Duodenal mucosa (tissue), 2 donors: ENCODE measurements around the gene IFNGR2.
"Not testable (repeated sequence)": the region's sequence is repeated elsewhere in the genome, so short reads cannot be mapped to it uniquely, and the experiment has no call there.

Source experiments
- H3K27ac ChIP-seq: one replicate; pipeline ENCODE4 v1.7.0; 2013; ENCODE audit warnings: low read depth, low read length
- H3K27me3 ChIP-seq, 2 donors: one replicate each; pipeline ENCODE4 v1.7.0; 2013; ENCODE audit warnings: low read length in 2 of 2, control low read depth in 1 of 2; ENCODE audit not compliant: insufficient read depth in 2 of 2, control insufficient read depth in 1 of 2
- H3K36me3 ChIP-seq, 2 donors: one replicate each; pipeline ENCODE4 v1.7.0; 2013; ENCODE audit warnings: low read length in 2 of 2, control low read depth in 1 of 2; ENCODE audit not compliant: insufficient read depth in 2 of 2, control insufficient read depth in 1 of 2
- H3K4me1 ChIP-seq, 2 donors: one replicate each; pipeline ENCODE4 v1.7.0; 2013; ENCODE audit warnings: low read length in 2 of 2, control low read depth in 1 of 2; ENCODE audit not compliant: insufficient read depth in 2 of 2, control insufficient read depth in 1 of 2
- H3K4me3 ChIP-seq, 2 donors: one replicate each; pipeline ENCODE4 v1.7.0; 2013; ENCODE audit warnings: low read length in 2 of 2, low read depth in 1 of 2
- H3K9ac ChIP-seq, 2 donors: one replicate each; pipeline ENCODE4 v1.7.0; 2013; ENCODE audit warnings: low read length in 2 of 2, low read depth in 1 of 2
- H3K9me3 ChIP-seq, 2 donors: one replicate each; pipeline ENCODE4 v1.7.0; 2013; ENCODE audit warnings: low read length in 2 of 2, control low read depth in 1 of 2; ENCODE audit not compliant: control insufficient read depth in 1 of 2

IFNGR2 gene

GRCh38 chr21:33449616-33450015 is 46.4 kb downstream of the IFNGR2 start:
- Histone ChIP-seq H3K27me3 (no peaks in the 10 kb centered on the region), H3K9ac (no peak overlapping the region), H3K4me3 (no peak overlapping the region), H3K4me1 (peaks cover 8 to 20% of the 10 kb centered on the region in 2 donors), H3K27ac (no peak overlapping the region), H3K9me3 (no peaks in the 10 kb centered on the region), H3K36me3 (peaks cover 0 to 12% of the 10 kb centered on the region in 2 donors)

- Histone ChIP-seq H3K27ac (peak overlapping the region; percentile 41), H3K36me3 (peaks cover 0 to 15% of the 10 kb centered on the region in 2 donors), H3K4me3 (no peak overlapping the region), H3K27me3 (no peaks in the 10 kb centered on the region), H3K9ac (peak overlapping the region in 1 of 2 donors; percentile 3), H3K4me1 (peaks cover 8 to 26% of the 10 kb centered on the region in 2 donors), H3K9me3 (no peaks in the 10 kb centered on the region)
Measured at GRCh38 chr21:33451634-33452071, 48.4 kb downstream of the IFNGR2 start.

- Histone ChIP-seq H3K9me3 (no peaks in the 10 kb centered on the region), H3K4me1 (peaks cover 8 to 26% of the 10 kb centered on the region in 2 donors), H3K9ac (peak overlapping the region in 1 of 2 donors; percentile 3), H3K4me3 (no peak overlapping the region), H3K27ac (peak overlapping the region; percentile 41), H3K27me3 (no peaks in the 10 kb centered on the region), H3K36me3 (peaks cover 0 to 15% of the 10 kb centered on the region in 2 donors)
Measured at GRCh38 chr21:33452362-33452761, 49.1 kb downstream of the IFNGR2 start.

DNA sequence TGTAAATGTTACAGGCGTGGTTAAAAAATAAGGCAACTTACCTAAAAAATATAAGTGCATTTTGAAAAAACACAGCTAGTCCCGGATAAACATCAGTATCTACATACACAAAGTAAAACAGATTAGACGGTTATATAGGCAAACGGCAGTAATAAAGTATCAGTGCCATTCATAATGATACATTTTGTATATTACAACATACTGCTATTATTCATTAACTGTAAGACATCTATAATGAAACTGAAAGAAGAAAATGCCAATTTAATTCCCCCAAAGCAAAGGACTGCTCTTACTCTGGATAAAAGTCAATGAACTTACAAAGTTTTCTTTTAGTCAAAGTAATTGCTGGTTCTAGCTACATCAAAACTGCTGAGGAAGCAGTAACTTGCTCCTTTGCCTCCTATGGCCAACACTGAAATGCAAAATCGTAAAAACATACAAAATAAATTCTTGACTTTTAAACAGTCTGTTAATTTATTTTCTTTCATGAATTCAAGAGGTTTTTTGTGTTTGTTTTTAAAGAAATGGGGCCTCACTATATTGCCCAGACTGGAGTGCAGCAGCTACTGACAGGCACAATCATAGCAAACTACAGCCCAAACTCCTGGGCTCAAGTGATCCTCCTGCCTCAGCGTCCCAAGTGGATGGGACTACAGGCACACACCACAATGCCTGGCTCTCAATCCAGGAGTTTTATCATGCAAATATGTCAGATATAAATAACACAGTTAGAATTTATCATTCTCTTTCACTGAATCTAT is 52.7 kb downstream of the IFNGR2 start:
- H3K4me3 ChIP-seq = no peak overlapping the region
- H3K36me3 ChIP-seq = peaks cover 6 to 21% of the 10 kb centered on the region in 2 donors
- no peaks in the 10 kb centered on the region for H3K27me3 ChIP-seq
- peak overlapping the region; percentile 1 for H3K27ac ChIP-seq
- peak overlapping the region in 1 of 2 donors; percentile 5 for H3K9ac ChIP-seq
- peaks cover 8 to 23% of the 10 kb centered on the region in 2 donors for H3K4me1 ChIP-seq
- H3K9me3 ChIP-seq = no peaks in the 10 kb centered on the region

DNA sequence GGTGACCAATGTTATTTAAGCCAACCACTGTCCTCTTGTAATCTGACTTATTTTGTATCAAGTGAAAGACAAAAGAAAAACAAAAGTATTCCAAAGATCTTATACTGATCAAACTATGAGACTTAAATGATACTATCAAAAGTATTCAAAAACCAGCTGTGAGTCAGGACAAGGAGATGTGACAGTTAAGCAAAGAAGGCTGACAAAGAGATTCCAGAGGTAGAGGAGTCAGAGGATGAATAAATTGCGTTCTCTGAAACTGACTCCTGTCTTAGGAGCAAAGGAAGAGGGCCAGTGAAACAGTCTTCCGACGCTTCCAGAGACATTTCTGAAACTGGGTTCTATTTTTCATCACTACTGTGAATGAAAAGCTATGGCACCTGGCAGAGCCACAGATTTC is 55.6 kb downstream of the IFNGR2 start:
- H3K9ac ChIP-seq = no peak overlapping the region
- H3K27ac ChIP-seq = no peak overlapping the region
- peaks cover 6 to 31% of the 10 kb centered on the region in 2 donors for H3K36me3 ChIP-seq
- no peaks in the 10 kb centered on the region for H3K27me3 ChIP-seq
- no peak overlapping the region for H3K4me3 ChIP-seq
- H3K9me3 ChIP-seq = no peaks in the 10 kb centered on the region
- H3K4me1 ChIP-seq = peaks cover 0 to 5% of the 10 kb centered on the region in 2 donors

DNA sequence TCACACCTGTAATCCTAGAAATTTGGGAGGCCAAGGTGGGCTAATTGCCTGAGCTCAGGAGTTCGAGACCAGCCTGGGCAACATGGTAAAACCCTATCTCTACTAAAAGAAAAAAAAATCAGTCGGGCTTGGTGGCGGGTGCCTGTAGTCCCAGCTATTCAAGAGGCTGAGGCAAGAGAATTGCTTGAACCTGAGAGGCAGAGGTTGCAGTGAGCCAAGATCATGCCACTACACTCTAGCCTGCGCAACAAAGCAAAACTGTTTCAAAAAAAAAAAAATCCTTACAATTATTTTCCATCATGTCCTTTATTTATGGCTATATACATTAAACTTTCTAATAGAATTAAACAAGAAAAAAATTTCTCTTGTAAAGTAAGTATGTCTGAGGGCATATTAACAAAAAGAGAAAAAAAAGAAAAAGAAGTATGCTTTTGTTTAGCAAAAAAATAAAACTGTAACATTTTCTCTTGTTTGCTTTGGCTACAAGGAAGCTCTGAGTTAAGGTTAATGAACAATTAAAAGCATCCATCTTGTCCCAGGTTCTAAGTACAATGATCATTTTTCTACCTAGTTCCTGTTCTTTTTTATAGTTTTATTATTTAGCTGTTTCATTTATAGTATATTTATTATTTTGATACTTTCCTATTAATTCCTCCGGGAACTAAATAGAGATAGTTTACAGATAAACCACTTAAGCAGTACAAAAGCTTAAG is 58.5 kb downstream of the IFNGR2 start:
- H3K27ac ChIP-seq = no peak overlapping the region
- no peaks in the 10 kb centered on the region for H3K27me3 ChIP-seq
- H3K4me1 ChIP-seq = no peaks in the 10 kb centered on the region
- H3K4me3 ChIP-seq = no peak overlapping the region
- H3K9me3 ChIP-seq = no peaks in the 10 kb centered on the region
- H3K9ac ChIP-seq = no peak overlapping the region
- peaks cover 6 to 42% of the 10 kb centered on the region in 2 donors for H3K36me3 ChIP-seq

DNA sequence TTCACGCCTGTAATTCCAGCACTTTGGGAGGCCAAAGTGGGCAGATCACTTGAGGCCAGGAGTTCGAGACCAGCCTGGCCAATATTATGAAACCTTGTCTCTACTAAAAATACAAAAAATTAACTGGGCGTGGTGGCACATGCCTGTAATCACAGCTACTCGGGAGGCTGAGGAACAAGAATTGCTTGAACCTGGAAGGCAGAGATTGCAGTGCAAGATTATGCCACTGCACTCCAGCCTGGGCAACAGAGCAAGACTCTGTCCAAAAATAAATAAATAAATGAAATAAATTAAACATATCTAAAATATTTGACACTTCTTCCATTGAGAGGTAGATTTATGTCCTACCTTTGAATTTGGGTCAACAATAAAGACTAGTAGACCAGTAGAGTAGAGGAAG is 66.0 kb downstream of the IFNGR2 start:
- not testable (repeated sequence) for H3K4me1 ChIP-seq, H3K27ac ChIP-seq, H3K9me3 ChIP-seq, H3K4me3 ChIP-seq, H3K27me3 ChIP-seq, H3K9ac ChIP-seq
- peaks cover 0 to 13% of the 10 kb centered on the region in 2 donors for H3K36me3 ChIP-seq

DNA sequence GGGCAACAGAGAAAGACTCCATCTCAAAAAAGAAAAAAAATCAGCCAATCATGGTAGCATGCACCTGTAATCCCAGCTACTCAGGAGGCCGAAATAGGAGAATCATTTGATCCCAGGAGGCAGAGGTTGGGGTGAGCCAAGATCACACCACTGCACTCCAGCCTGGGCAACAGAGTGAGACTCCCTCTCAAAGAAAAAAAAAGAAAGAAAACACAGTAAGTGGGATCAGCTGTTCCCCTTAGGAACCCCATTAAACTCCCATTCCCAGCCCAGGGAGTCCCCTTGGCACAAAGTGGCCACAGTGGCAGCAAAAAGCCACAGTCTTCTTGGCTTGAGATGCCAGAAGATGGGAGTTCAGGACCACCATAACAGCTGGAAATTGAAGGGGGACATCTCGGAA is 67.5 kb downstream of the IFNGR2 start:
- H3K36me3 ChIP-seq = peaks cover 0 to 7% of the 10 kb centered on the region in 2 donors
- no peaks in the 10 kb centered on the region for H3K27me3 ChIP-seq
- H3K9ac ChIP-seq = no peak overlapping the region
- no peaks in the 10 kb centered on the region for H3K9me3 ChIP-seq
- H3K27ac ChIP-seq = no peak overlapping the region
- H3K4me1 ChIP-seq = no peaks in the 10 kb centered on the region
- H3K4me3 ChIP-seq = no peak overlapping the region

- H3K36me3 ChIP-seq = no peaks in the 10 kb centered on the region
- no peak overlapping the region for H3K4me3 ChIP-seq
- H3K27me3 ChIP-seq = no peaks in the 10 kb centered on the region
- H3K9me3 ChIP-seq = no peaks in the 10 kb centered on the region
- no peak overlapping the region for H3K27ac ChIP-seq
- peaks cover 0 to 3% of the 10 kb centered on the region in 2 donors for H3K4me1 ChIP-seq
- H3K9ac ChIP-seq = no peak overlapping the region
Measured at GRCh38 chr21:33473344-33473743, 70.1 kb downstream of the IFNGR2 start.

- H3K4me3 ChIP-seq = no peak overlapping the region
- H3K27me3 ChIP-seq = no peaks in the 10 kb centered on the region
- H3K4me1 ChIP-seq = peaks cover 0 to 10% of the 10 kb centered on the region in 2 donors
- H3K9me3 ChIP-seq = no peaks in the 10 kb centered on the region
- no peaks in the 10 kb centered on the region for H3K36me3 ChIP-seq
- no peak overlapping the region for H3K9ac ChIP-seq
- H3K27ac ChIP-seq = no peak overlapping the region
Measured at GRCh38 chr21:33477066-33477465, 73.9 kb downstream of the IFNGR2 start.
